Activated B cell treated with CpG ODN at 0.5 μM for 24 hours (primary cell): Measurements from ENCODE around the gene ELAVL2. TPM values are rescaled to one million over a fixed set of nuclear protein-coding genes. Genes with fewer than 3 reads are reported as not detected.

Source experiments
- ATAC-seq: fragments of 200-7000 bp; cut with Tn5 transposase; one replicate; pipeline ENCODE4 v1.10.0; 2021; ENCODE audit warnings: low read depth, mild to moderate bottlenecking, moderate library complexity
- CTCF ChIA-PET: fragments of 350-600 bp; sonication (Branson Sonifier 250); formaldehyde crosslinking; loops from one replicate; lab custom pipeline; 2021; ENCODE audit warnings: antibody characterized with exemption; lab: Charles Lee
- POLR2A ChIA-PET: fragments of 350-600 bp; sonication (Branson Sonifier 250); formaldehyde crosslinking; loops from one replicate; lab custom pipeline; 2021; ENCODE audit warnings: antibody characterized with exemption; lab: Charles Lee
- DNase-seq: peaks from one replicate; pipeline ENCODE4 v3.0.0; 2022
- H3K27ac Mint-ChIP-seq: one replicate; pipeline ENCODE4 v1.8.0; 2020; ENCODE audit warnings: mixed read lengths
- H3K27me3 Mint-ChIP-seq: one replicate; pipeline ENCODE4 v1.8.0; 2021; ENCODE audit warnings: mixed read lengths
- H3K36me3 Mint-ChIP-seq: one replicate; pipeline ENCODE4 v1.8.0; 2021; ENCODE audit warnings: low read depth, mixed read lengths
- H3K4me1 Mint-ChIP-seq: one replicate; pipeline ENCODE4 v1.8.0; 2021; ENCODE audit warnings: mixed read lengths
- H3K4me3 Mint-ChIP-seq: one replicate; pipeline ENCODE4 v1.8.0; 2020; ENCODE audit warnings: mild to moderate bottlenecking, mixed read lengths
- H3K9me3 Mint-ChIP-seq: one replicate; pipeline ENCODE4 v1.8.0; 2020; ENCODE audit warnings: mixed read lengths
- CTCF ChIP-seq: fragments of 200-600 bp; IDR thresholded peaks from one replicate; pipeline ENCODE4 v1.8.0; 2022; ENCODE audit warnings: antibody characterized with exemption, mild to moderate bottlenecking
- intact Hi-C: fragments of 100-400 bp; cut with micrococcal nuclease; formaldehyde crosslinking; loops from one replicate; pipeline ENCODE4 v1.15.1; 2024
- total RNA-seq: library from RNA; stranded (reverse); gene quantifications from 2 replicates; pipeline ENCODE4 v1.2.3, GENCODE V29; 2022

Gene ELAVL2
- total RNA-seq, 1 donor from 2014 or later = not detected

GRCh38 chr9:23665635-23666034, 160.4 kb downstream of the ELAVL2 start:
- H3K27ac Mint-ChIP-seq = no peak overlapping the region
- POLR2A ChIA-PET = no interaction called here
- ATAC-seq = no peak

GRCh38 chr9:23665051-23665450, 161.0 kb downstream of the ELAVL2 start:
- Mint-ChIP-seq H3K4me3 (no peak overlapping the region), H3K4me1 (no peaks in the 10 kb centered on the region), H3K27ac (no peak overlapping the region), H3K36me3 (no peaks in the 10 kb centered on the region), H3K9me3 (peaks cover 8% of the 10 kb centered on the region), H3K27me3 (no peaks in the 10 kb centered on the region)
- intact Hi-C loops = no loop called here
- TF ChIP-seq CTCF = no peak
- ChIA-PET POLR2A (no interaction called here), CTCF (no interaction called here)
- DNase-seq = no peak
- ATAC-seq = no peak

More at GRCh38 chr9:23665635-23666034, 160.4 kb downstream of the ELAVL2 start:
- no peaks in the 10 kb centered on the region for H3K4me1 Mint-ChIP-seq
- TF ChIP-seq CTCF = no peak
- H3K27me3 Mint-ChIP-seq = no peaks in the 10 kb centered on the region
- no peaks in the 10 kb centered on the region for H3K36me3 Mint-ChIP-seq
- DNase-seq = no peak
- CTCF ChIA-PET = no interaction called here
- intact Hi-C loops = no loop called here
- H3K9me3 Mint-ChIP-seq = peaks cover 5% of the 10 kb centered on the region
- no peak overlapping the region for H3K4me3 Mint-ChIP-seq

GRCh38 chr9:23663946-23664345, 162.1 kb downstream of the ELAVL2 start:
- H3K4me3 Mint-ChIP-seq = no peak overlapping the region
- no peaks in the 10 kb centered on the region for H3K27me3 Mint-ChIP-seq
- no peaks in the 10 kb centered on the region for H3K4me1 Mint-ChIP-seq
- ATAC-seq = no peak
- DNase-seq = no peak
- intact Hi-C loops = no loop called here
- ChIA-PET POLR2A (no interaction called here), CTCF (no interaction called here)
- TF ChIP-seq CTCF = no peak
- no peaks in the 10 kb centered on the region for H3K36me3 Mint-ChIP-seq
- H3K9me3 Mint-ChIP-seq = peaks cover 6% of the 10 kb centered on the region
- H3K27ac Mint-ChIP-seq = no peak overlapping the region

- intact Hi-C loops = no loop called here
- TF ChIP-seq CTCF = no peak
Observed at GRCh38 chr9:23663536-23663935, 162.5 kb downstream of the ELAVL2 start.

GRCh38 chr9:23663125-23663524, 162.9 kb downstream of the ELAVL2 start:
- no peak for TF ChIP-seq CTCF
- ChIA-PET POLR2A (no interaction called here), CTCF (no interaction called here)
- DNase-seq (no peak), ATAC-seq (no peak)
- no peak overlapping the region for H3K27ac Mint-ChIP-seq
- H3K9me3 Mint-ChIP-seq = peaks cover 6% of the 10 kb centered on the region
- no peaks in the 10 kb centered on the region for H3K4me1 Mint-ChIP-seq
- no peak overlapping the region for H3K4me3 Mint-ChIP-seq
- no peaks in the 10 kb centered on the region for H3K27me3 Mint-ChIP-seq
- H3K36me3 Mint-ChIP-seq = no peaks in the 10 kb centered on the region
- intact Hi-C loops = no loop called here

More at GRCh38 chr9:23663536-23663935, 162.5 kb downstream of the ELAVL2 start:
- Mint-ChIP-seq H3K27ac (no peak overlapping the region), H3K27me3 (no peaks in the 10 kb centered on the region), H3K4me1 (no peaks in the 10 kb centered on the region), H3K36me3 (no peaks in the 10 kb centered on the region), H3K4me3 (no peak overlapping the region), H3K9me3 (peaks cover 6% of the 10 kb centered on the region)
- ATAC-seq (no peak), DNase-seq (no peak)
- ChIA-PET CTCF (no interaction called here), POLR2A (no interaction called here)
